ENCODE results near the gene A2M.

Gene A2M

GRCh38 chr12:9098115-9098452 lies 17.6 kb downstream of the A2M start:
- DNase-seq: no peak

- DNase-seq: no peak
Observed at GRCh38 chr12:9096563-9097176, 19.0 kb downstream of the A2M start.

- DNase-seq: no peak
Observed at GRCh38 chr12:9095322-9095721, 20.4 kb downstream of the A2M start.

- DNase-seq: no peak
Observed at GRCh38 chr12:9094512-9095206, 21.1 kb downstream of the A2M start.

GRCh38 chr12:9091891-9092598 lies 23.7 kb downstream of the A2M start:
- DNase-seq: no peak

GRCh38 chr12:9090220-9090619 lies 25.5 kb downstream of the A2M start:
- DNase-seq: no peak

GRCh38 chr12:9087087-9087835 lies 28.5 kb downstream of the A2M start:
- DNase-seq: no peak

- no peak for DNase-seq
Observed at GRCh38 chr12:9086087-9086486, 29.6 kb downstream of the A2M start.

- no peak for DNase-seq
Observed at GRCh38 chr12:9084417-9084816, 31.3 kb downstream of the A2M start.

GRCh38 chr12:9083793-9084192 lies 31.9 kb downstream of the A2M start:
- DNase-seq: no peak

- DNase-seq: no peak
Observed at GRCh38 chr12:9081667-9082427, 33.9 kb downstream of the A2M start.

- DNase-seq: no peak
Observed at GRCh38 chr12:9079883-9080675, 35.6 kb downstream of the A2M start.

- no peak for DNase-seq
Observed at GRCh38 chr12:9079082-9079481, 36.6 kb downstream of the A2M start.

GRCh38 chr12:9077152-9078031 lies 38.3 kb downstream of the A2M start:
- DNase-seq: no peak

GRCh38 chr12:9076733-9077132 lies 39.0 kb downstream of the A2M start:
- DNase-seq: no peak

- DNase-seq: no peak
Observed at GRCh38 chr12:9075138-9075535, 40.6 kb downstream of the A2M start.

GRCh38 chr12:9074484-9075137 lies 41.1 kb downstream of the A2M start:
- DNase-seq: no peak

GRCh38 chr12:9073076-9073475 lies 42.6 kb downstream of the A2M start:
- DNase-seq: no peak

GRCh38 chr12:9072481-9073038 lies 43.2 kb downstream of the A2M start:
- no peak for DNase-seq

- no peak for DNase-seq
Observed at GRCh38 chr12:9071969-9072368, 43.8 kb downstream of the A2M start.
